Hepatocyte (in vitro differentiated cells): ENCODE data around the gene SNX24. TPM values are rescaled to one million over a fixed set of nuclear protein-coding genes. Genes with fewer than 3 reads are reported as not detected.

Source experiments
- DNase-seq: peaks from one replicate; pipeline ENCODE4 v3.0.0-alpha.2; 2016; ENCODE audit warnings: low spot score
- H2AFZ ChIP-seq: fragments of 200-600 bp; sonication (generic); 2 replicates; pipeline ENCODE4 v1.6.0; 2016; ENCODE audit warnings: antibody characterized with exemption, mild to moderate bottlenecking
- H3K27ac ChIP-seq: fragments of 200-600 bp; sonication (generic); 2 replicates; pipeline ENCODE4 v1.5.1; 2016; ENCODE audit warnings: mild to moderate bottlenecking
- H3K27me3 ChIP-seq: fragments of 200-600 bp; sonication (generic); 2 replicates; pipeline ENCODE4 v1.6.1; 2016
- H3K36me3 ChIP-seq: fragments of 200-600 bp; sonication (generic); replicated peaks from 2 replicates; pipeline ENCODE4 v1.5.1; 2016; ENCODE audit warnings: low read depth; ENCODE audit not compliant: insufficient read depth
- H3K4me1 ChIP-seq: fragments of 200-600 bp; sonication (generic); 2 replicates; pipeline ENCODE4 v1.5.1; 2016; ENCODE audit warnings: mild to moderate bottlenecking, moderate library complexity; ENCODE audit not compliant: insufficient read depth
- H3K4me2 ChIP-seq: fragments of 200-600 bp; sonication (generic); 2 replicates; pipeline ENCODE4 v1.6.0; 2016
- H3K4me3 ChIP-seq: fragments of 200-600 bp; sonication (generic); 2 replicates; pipeline ENCODE4 v1.5.1; 2016; ENCODE audit warnings: mild to moderate bottlenecking
- H3K79me2 ChIP-seq: fragments of 200-600 bp; sonication (generic); 2 replicates; pipeline ENCODE4 v1.6.0; 2017; ENCODE audit warnings: mild to moderate bottlenecking
- H3K9me2 ChIP-seq: fragments of 200-600 bp; sonication (generic); replicated peaks from 2 replicates; pipeline ENCODE4 v1.6.0; 2017; ENCODE audit warnings: mild to moderate bottlenecking; ENCODE audit not compliant: insufficient read depth
- H3K9me3 ChIP-seq: fragments of 200-600 bp; sonication (generic); 2 replicates; pipeline ENCODE4 v1.5.1; 2016; ENCODE audit warnings: low read depth, mild to moderate bottlenecking
- H4K20me1 ChIP-seq: fragments of 200-600 bp; sonication (generic); 2 replicates; pipeline ENCODE4 v1.6.0; 2016; ENCODE audit warnings: mild to moderate bottlenecking; ENCODE audit not compliant: insufficient read depth, poor library complexity, severe bottlenecking
- CTCF ChIP-seq: fragments of 200-600 bp; sonication (generic); IDR thresholded peaks from 2 replicates; pipeline ENCODE4 v1.5.1; 2016; ENCODE audit warnings: antibody characterized with exemption, mild to moderate bottlenecking; ENCODE audit not compliant: poor library complexity
- EZH2 ChIP-seq: fragments of 200-600 bp; sonication (generic); IDR thresholded peaks from 2 replicates; pipeline ENCODE4 v1.6.1; 2016; ENCODE audit warnings: antibody characterized with exemption, mild to moderate bottlenecking, borderline replicate concordance
- EZH2phosphoT487 ChIP-seq: fragments of 200-600 bp; sonication (generic); IDR thresholded peaks from one replicate; pipeline ENCODE4 v1.6.1; 2018; ENCODE audit warnings: antibody characterized with exemption, mild to moderate bottlenecking, low read depth, moderate library complexity; ENCODE audit not compliant: unreplicated experiment, severe bottlenecking
- WGBS: methylation state at CpG from one replicate; pipeline ENCODE4 v1.1.6; 2016; ENCODE audit warnings: low lambda C conversion rate; ENCODE audit errors: missing lambda C conversion rate; 5-methylcytosine and 5-hydroxymethylcytosine counted together
- polyA plus RNA-seq: library from polyadenylated mRNA; unstranded; fragments of >200 nt; fragmentation: Nextera tagmentation; extraction: Ambion mirVana; gene quantifications from 2 replicates; pipeline ENCODE4 v1.2.1, GENCODE V29; 2016
- total RNA-seq: library from RNA; depleted of rRNA; stranded (reverse); fragments of >200 nt; gene quantifications from 2 replicates; pipeline ENCODE4 v1.2.3, GENCODE V29; 2014

SNX24 gene
- total and polyA plus RNA-seq, 2 experiments from 2014 or later = 28.8 to 38.2 TPM

- H2AFZ ChIP-seq = no peak overlapping the region
- H3K27me3 ChIP-seq = no peaks in the 10 kb centered on the region
- no peak for TF ChIP-seq EZH2phosphoT487
- TF ChIP-seq EZH2 = no peak
- no peak for TF ChIP-seq CTCF
- WGBS = 79% methylated on average over 4 of the region's 4 CpGs
- no peaks in the 10 kb centered on the region for H4K20me1 ChIP-seq
- no peaks in the 10 kb centered on the region for H3K79me2 ChIP-seq
- H3K36me3 ChIP-seq = no peaks in the 10 kb centered on the region
- H3K4me1 ChIP-seq = no peaks in the 10 kb centered on the region
- H3K9me2 ChIP-seq = no peaks in the 10 kb centered on the region
- H3K4me3 ChIP-seq = no peak overlapping the region
- no peaks in the 10 kb centered on the region for H3K9me3 ChIP-seq
- no peak for DNase-seq
- no peak overlapping the region for H3K27ac ChIP-seq
- H3K4me2 ChIP-seq = no peak overlapping the region
These were observed 92.5 kb downstream of the SNX24 start for GRCh38 chr5:122937914-122938313.

- 84% methylated on average over 3 of the region's 3 CpGs for WGBS
- Histone ChIP-seq H3K9me3 (no peaks in the 10 kb centered on the region), H3K27ac (no peak overlapping the region)
These were observed 95.5 kb downstream of the SNX24 start for GRCh38 chr5:122940890-122941289.

GRCh38 chr5:122941737-122942136 is 96.3 kb downstream of the SNX24 start:
- TF ChIP-seq EZH2 (no peak), EZH2phosphoT487 (no peak), CTCF (no peak)
- no peak overlapping the region for H3K4me3 ChIP-seq
- no peaks in the 10 kb centered on the region for H3K79me2 ChIP-seq
- no peaks in the 10 kb centered on the region for H3K36me3 ChIP-seq
- no peaks in the 10 kb centered on the region for H4K20me1 ChIP-seq
- H3K4me1 ChIP-seq = no peaks in the 10 kb centered on the region
- no peaks in the 10 kb centered on the region for H3K9me3 ChIP-seq
- DNase-seq = no peak
- H3K4me2 ChIP-seq = no peak overlapping the region
- no peak overlapping the region for H2AFZ ChIP-seq
- H3K27me3 ChIP-seq = no peaks in the 10 kb centered on the region
- WGBS = 92% methylated on average over 2 of the region's 2 CpGs
- H3K9me2 ChIP-seq = no peaks in the 10 kb centered on the region
- H3K27ac ChIP-seq = no peak overlapping the region

More at GRCh38 chr5:122940890-122941289, 95.5 kb downstream of the SNX24 start:
- no peak overlapping the region for H3K4me2 ChIP-seq
- no peak for DNase-seq
- no peaks in the 10 kb centered on the region for H3K4me1 ChIP-seq
- H2AFZ ChIP-seq = no peak overlapping the region
- TF ChIP-seq EZH2phosphoT487 = no peak
- no peak for TF ChIP-seq CTCF
- no peak for TF ChIP-seq EZH2
- no peak overlapping the region for H3K4me3 ChIP-seq
- H3K36me3 ChIP-seq = no peaks in the 10 kb centered on the region
- no peaks in the 10 kb centered on the region for H4K20me1 ChIP-seq
- no peaks in the 10 kb centered on the region for H3K79me2 ChIP-seq
- no peaks in the 10 kb centered on the region for H3K27me3 ChIP-seq
- no peaks in the 10 kb centered on the region for H3K9me2 ChIP-seq
